ENCODE data around the gene ITIH4. TPM values are rescaled to one million over a fixed set of nuclear protein-coding genes. Genes with fewer than 3 reads are reported as not detected.

Gene ITIH4
- total RNA-seq, 6 experiments from 2014 or later: 1,573 to 4,137 (median 3,531) TPM

DNA sequence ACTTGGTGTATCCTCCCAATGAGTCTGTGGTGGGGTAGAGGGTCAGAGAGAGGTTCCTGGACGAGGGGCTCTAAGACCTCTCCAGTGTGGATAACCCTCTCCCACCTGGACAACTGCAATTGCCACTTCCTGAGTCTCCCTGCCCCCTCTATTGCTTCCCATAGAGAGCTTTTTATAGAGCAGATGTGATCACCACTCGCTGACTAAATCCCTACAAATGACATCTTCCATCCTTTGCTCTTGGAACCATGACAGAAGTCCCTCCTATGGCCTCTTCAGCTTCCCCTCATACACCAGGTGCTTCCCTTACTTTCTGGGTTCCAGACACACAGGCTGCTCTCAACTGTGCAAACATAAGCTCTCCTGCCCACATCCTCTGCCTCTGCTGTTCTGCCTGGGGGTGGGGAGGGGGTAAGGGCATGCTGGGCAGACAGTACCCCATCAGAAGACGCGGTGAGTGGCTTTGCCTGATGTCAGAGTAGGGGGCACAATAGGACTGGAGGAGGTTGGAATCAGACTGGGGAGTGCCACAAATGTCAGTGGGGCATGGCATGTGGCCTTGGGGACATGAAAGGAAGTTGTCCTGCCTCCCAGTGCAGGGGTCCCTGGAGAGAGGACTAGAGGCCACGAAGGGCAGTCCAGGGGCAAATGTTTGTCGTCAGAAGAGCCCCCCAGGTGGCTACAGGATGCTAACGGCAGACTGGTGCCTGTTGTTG, 20.7 kb downstream of the ITIH4 start:
- no peaks in the 10 kb centered on the region for H3K27me3 ChIP-seq
- peak; percentile 41 for TF ChIP-seq POLR2A (IDR thresholded peaks at IDR 0.05)
- TF ChIP-seq, protein P1, sequence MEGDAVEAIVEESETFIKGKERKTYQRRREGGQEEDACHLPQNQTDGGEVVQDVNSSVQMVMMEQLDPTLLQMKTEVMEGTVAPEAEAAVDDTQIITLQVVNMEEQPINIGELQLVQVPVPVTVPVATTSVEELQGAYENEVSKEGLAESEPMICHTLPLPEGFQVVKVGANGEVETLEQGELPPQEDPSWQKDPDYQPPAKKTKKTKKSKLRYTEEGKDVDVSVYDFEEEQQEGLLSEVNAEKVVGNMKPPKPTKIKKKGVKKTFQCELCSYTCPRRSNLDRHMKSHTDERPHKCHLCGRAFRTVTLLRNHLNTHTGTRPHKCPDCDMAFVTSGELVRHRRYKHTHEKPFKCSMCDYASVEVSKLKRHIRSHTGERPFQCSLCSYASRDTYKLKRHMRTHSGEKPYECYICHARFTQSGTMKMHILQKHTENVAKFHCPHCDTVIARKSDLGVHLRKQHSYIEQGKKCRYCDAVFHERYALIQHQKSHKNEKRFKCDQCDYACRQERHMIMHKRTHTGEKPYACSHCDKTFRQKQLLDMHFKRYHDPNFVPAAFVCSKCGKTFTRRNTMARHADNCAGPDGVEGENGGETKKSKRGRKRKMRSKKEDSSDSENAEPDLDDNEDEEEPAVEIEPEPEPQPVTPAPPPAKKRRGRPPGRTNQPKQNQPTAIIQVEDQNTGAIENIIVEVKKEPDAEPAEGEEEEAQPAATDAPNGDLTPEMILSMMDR (IDR thresholded peaks at IDR 0.05): peak in 1 of 4 donors; percentile 2
- peak in 2 of 4 donors; percentile 0 to 1 for ATAC-seq
- no peak overlapping the region for H3K27ac ChIP-seq
- H3K9me3 ChIP-seq: no peaks in the 10 kb centered on the region
- H3K36me3 ChIP-seq: peaks cover 3 to 47% (median 25%) of the 10 kb centered on the region in 4 donors
- no peak for DNase-seq
- 48% methylated on average over 4 of the region's 7 CpGs for WGBS (ENCODE audit: insufficient coverage, low coverage, low lambda C conversion rate, missing lambda C conversion rate)
- H3K4me1 ChIP-seq: peaks cover 0 to 35% (median 13%) of the 10 kb centered on the region in 4 donors
- no peak overlapping the region for H3K4me3 ChIP-seq
- intact Hi-C loops (cut with DNase I): loop anchor here in 1 of 2 donors (10.0 kb wide), 1 partner anchor 65 kb away; no protein-coding TSS in a partner anchor

DNA sequence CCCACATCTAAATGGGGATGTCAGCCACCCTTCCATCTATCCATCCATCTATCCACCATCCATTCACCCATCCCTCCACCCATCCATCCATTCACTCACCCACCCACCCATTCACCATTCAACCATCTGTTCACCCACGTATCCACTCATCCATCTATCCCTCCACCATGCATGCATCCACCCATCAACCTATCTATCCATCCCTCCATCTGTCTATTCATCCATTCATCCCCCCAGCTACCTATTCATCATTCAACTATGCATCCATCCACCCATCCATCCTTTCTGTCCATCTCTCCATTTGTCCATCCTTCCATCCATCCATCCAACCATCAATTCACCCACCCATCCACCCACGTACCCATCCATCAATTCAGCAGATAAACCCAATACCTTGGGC, 21.3 kb downstream of the ITIH4 start:
- WGBS (ENCODE audit: insufficient coverage, low coverage, low lambda C conversion rate, missing lambda C conversion rate): 86% methylated on average over 2 of the region's 2 CpGs
- no peak for TF ChIP-seq POLR2A (IDR thresholded peaks at IDR 0.05)
- TF ChIP-seq, protein P1 (IDR thresholded peaks at IDR 0.05): peak in 1 of 4 donors; percentile 5
- Histone ChIP-seq H3K36me3 (peaks cover 10 to 53% (median 26%) of the 10 kb centered on the region in 4 donors), H3K9me3 (no peaks in the 10 kb centered on the region), H3K4me3 (no peak overlapping the region), H3K4me1 (peaks cover 0 to 29% (median 11%) of the 10 kb centered on the region in 4 donors), H3K27me3 (no peaks in the 10 kb centered on the region), H3K27ac (no peak overlapping the region)
- DNase-seq: no peak
- intact Hi-C loops (cut with DNase I): loop anchor here in 1 of 2 donors (10.0 kb wide), 1 partner anchor 64 kb away; no protein-coding TSS in a partner anchor
- ATAC-seq: no peak

DNA sequence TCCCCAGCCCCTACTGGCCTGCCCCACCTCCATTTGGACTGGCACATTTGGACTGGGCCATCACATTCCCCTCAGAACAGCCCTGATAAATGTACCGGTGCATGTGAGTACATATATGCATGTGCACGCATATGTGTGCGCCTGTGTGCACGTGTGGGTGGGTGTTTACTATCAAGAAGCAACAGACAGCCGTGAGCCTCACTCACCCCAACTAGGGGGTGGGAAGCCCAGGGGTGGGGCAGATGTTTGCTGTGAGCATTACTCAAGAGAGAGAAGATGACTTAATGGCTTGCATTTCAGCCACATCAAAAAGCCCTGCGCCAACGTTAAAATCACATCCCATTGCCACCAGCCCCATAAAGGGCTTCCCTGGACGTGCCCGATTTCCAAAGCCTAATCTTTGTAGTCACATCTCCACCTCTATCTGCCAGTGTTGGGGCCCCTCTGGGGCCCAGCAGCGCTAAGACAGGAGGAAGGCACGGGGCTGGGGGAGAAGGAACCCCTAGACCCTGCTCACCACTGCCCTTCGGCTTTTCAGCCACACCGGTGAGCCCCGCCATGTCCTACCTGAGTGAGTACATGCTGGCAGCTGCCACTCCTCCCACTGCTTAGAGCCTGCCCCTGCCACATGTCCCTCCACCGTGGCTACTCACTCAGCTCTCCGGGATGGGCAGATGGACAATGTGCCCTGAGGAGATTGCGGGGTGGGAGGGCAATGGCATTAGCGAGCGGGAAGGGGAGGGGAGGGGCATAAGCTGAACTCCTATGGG, 25.0 kb downstream of the ITIH4 start:
- Histone ChIP-seq H3K4me1 (no peaks in the 10 kb centered on the region), H3K27me3 (no peaks in the 10 kb centered on the region), H3K9me3 (no peaks in the 10 kb centered on the region), H3K27ac (no peak overlapping the region), H3K4me3 (no peak overlapping the region), H3K36me3 (peaks cover 10 to 86% (median 47%) of the 10 kb centered on the region in 4 donors)
- ATAC-seq (peak in 1 of 4 donors; percentile 4), DNase-seq (no peak)
- intact Hi-C loops (cut with DNase I): loop anchor here in 1 of 2 donors (10.0 kb wide), 1 partner anchor 61 kb away; no protein-coding TSS in a partner anchor
- no peak for TF ChIP-seq POLR2A (IDR thresholded peaks at IDR 0.05)
- TF ChIP-seq, protein P1 (IDR thresholded peaks at IDR 0.05): no peak
- WGBS (ENCODE audit: insufficient coverage, low coverage, low lambda C conversion rate, missing lambda C conversion rate): 45% methylated on average over 8 of the region's 19 CpGs

DNA sequence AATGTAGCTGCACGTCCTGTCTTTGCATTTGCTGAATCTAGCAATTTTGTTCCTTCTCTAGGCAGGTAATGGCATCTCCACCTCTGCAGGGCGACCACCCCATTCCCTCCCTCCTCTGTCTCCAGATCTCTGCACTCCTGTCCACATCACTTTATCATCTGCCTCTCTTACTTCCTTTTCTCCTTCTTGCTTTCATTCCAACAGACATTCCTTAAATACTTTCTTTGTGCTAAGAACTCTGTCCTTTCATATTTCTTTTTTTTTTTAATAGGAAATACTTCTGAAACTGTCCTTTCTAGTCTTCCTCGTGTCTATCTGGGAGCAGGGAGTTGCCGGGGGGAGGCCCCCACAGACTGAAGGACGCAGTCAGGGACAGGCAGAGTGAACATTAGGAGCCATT, 28.6 kb downstream of the ITIH4 start:
- no peak for TF ChIP-seq POLR2A (IDR thresholded peaks at IDR 0.05)
- TF ChIP-seq, protein P1 (IDR thresholded peaks at IDR 0.05): no peak
- Histone ChIP-seq H3K4me1 (peaks cover 0 to 34% (median 12%) of the 10 kb centered on the region in 4 donors), H3K27ac (no peak overlapping the region), H3K36me3 (peaks cover 10 to 99% (median 57%) of the 10 kb centered on the region in 4 donors), H3K27me3 (no peaks in the 10 kb centered on the region), H3K4me3 (no peak overlapping the region), H3K9me3 (no peaks in the 10 kb centered on the region)
- ATAC-seq (no peak), DNase-seq (no peak)
- 71% methylated on average over 5 of the region's 5 CpGs for WGBS (ENCODE audit: insufficient coverage, low coverage, low lambda C conversion rate, missing lambda C conversion rate)
- intact Hi-C loops (cut with DNase I): loop anchor here in 1 of 2 donors (10.0 kb wide), 1 partner anchor 57 kb away; no protein-coding TSS in a partner anchor
